Osteocyte (in vitro differentiated cells): ENCODE measurements around the gene ZNF821. TPM values are rescaled to one million over a fixed set of nuclear protein-coding genes. Genes with fewer than 3 reads are reported as not detected.

Source experiments
- DNase-seq: peaks from one replicate; pipeline ENCODE4 v3.0.0; 2021; ENCODE audit warnings: mixed read lengths; ENCODE audit not compliant: unreplicated experiment; ENCODE audit errors: extremely low spot score
- H3K27ac Mint-ChIP-seq: one replicate; pipeline ENCODE4 v1.8.0; 2021; ENCODE audit warnings: mild to moderate bottlenecking, mixed read lengths; ENCODE audit not compliant: unreplicated experiment
- H3K27me3 Mint-ChIP-seq: one replicate; pipeline ENCODE4 v1.8.0; 2021; ENCODE audit warnings: mixed read lengths; ENCODE audit not compliant: unreplicated experiment
- H3K36me3 Mint-ChIP-seq: one replicate; pipeline ENCODE4 v1.8.0; 2021; ENCODE audit warnings: mixed read lengths; ENCODE audit not compliant: unreplicated experiment
- H3K4me1 Mint-ChIP-seq: one replicate; pipeline ENCODE4 v1.8.0; 2021; ENCODE audit warnings: mixed read lengths; ENCODE audit not compliant: unreplicated experiment
- H3K4me3 Mint-ChIP-seq: one replicate; pipeline ENCODE4 v1.8.0; 2021; ENCODE audit warnings: mild to moderate bottlenecking, moderate library complexity, mixed read lengths; ENCODE audit not compliant: unreplicated experiment
- H3K9me3 Mint-ChIP-seq: one replicate; pipeline ENCODE4 v1.8.0; 2021; ENCODE audit warnings: mixed read lengths; ENCODE audit not compliant: unreplicated experiment
- total RNA-seq: library from RNA; stranded (reverse); gene quantifications from 2 replicates; pipeline ENCODE4 v1.2.1, GENCODE V29; 2021
- TF ChIP-seq, protein P1 (sequence below): fragments of 200-600 bp; sonication (generic); IDR thresholded peaks from 2 replicates; pipeline ENCODE4 v1.5.0; 2021; ENCODE audit warnings: antibody characterized with exemption, mild to moderate bottlenecking, moderate library complexity

The ZNF821 gene
- total RNA-seq, 1 donor from 2014 or later: 14.1 TPM

DNA sequence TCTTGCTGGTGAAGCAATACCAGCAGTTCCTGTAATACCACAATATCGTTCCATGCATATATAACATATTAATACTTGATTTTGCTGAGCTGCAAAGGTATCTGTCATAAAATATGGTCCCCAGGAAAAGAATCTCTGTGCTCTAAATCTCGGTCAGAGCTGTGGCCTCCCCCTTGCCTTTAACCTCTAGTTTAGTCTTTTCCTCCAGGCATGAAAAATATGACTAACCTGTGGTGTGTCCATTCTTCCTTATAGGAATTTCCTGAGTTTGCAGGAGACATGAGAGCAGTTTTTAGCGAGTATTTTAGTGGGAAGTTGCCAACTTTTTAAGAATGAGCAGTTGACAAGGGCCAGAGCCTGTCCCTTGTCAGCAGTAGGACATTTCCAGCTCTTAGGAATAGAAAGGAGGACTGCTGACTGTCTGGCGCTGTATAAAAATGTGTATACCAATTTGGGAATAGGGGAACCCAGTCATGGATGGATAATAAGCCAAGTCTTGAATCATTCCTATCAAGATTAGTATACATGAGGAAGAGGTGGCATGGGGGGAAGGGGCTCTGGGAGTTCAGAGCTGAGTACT lies 29.5 kb downstream of the ZNF821 start:
- no peak overlapping the region for H3K27ac Mint-ChIP-seq
- H3K4me3 Mint-ChIP-seq: no peak overlapping the region
- no peak for DNase-seq
- no peaks in the 10 kb centered on the region for H3K9me3 Mint-ChIP-seq
- peaks cover 29% of the 10 kb centered on the region for H3K36me3 Mint-ChIP-seq
- H3K4me1 Mint-ChIP-seq: peaks cover 5% of the 10 kb centered on the region
- H3K27me3 Mint-ChIP-seq: no peaks in the 10 kb centered on the region
- TF ChIP-seq, protein P1, sequence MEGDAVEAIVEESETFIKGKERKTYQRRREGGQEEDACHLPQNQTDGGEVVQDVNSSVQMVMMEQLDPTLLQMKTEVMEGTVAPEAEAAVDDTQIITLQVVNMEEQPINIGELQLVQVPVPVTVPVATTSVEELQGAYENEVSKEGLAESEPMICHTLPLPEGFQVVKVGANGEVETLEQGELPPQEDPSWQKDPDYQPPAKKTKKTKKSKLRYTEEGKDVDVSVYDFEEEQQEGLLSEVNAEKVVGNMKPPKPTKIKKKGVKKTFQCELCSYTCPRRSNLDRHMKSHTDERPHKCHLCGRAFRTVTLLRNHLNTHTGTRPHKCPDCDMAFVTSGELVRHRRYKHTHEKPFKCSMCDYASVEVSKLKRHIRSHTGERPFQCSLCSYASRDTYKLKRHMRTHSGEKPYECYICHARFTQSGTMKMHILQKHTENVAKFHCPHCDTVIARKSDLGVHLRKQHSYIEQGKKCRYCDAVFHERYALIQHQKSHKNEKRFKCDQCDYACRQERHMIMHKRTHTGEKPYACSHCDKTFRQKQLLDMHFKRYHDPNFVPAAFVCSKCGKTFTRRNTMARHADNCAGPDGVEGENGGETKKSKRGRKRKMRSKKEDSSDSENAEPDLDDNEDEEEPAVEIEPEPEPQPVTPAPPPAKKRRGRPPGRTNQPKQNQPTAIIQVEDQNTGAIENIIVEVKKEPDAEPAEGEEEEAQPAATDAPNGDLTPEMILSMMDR: no peak

DNA sequence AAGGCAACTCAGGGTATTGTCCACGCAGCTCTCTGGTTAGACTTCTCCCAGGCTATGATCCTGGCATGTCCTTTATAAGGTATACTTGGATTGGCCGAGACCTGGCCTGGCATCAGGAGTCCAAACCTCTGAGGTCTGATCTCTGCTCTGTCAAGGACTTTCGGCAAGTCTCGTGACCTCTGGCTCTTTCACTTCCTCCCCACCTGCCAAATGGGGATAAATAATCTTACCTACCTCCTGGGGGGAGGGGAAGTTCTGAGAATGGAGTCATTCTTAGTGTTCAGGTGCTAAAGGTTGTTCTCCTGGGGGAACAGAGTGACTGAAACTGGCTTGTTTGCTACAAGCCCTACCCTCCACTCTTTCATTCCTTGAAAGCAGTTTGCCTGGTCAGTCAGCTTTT lies 30.6 kb downstream of the ZNF821 start:
- TF ChIP-seq, protein P1: no peak
- Mint-ChIP-seq H3K4me3 (no peak overlapping the region), H3K36me3 (peaks cover 29% of the 10 kb centered on the region), H3K9me3 (no peaks in the 10 kb centered on the region), H3K27me3 (no peaks in the 10 kb centered on the region), H3K4me1 (no peaks in the 10 kb centered on the region), H3K27ac (no peak overlapping the region)
- no peak for DNase-seq

DNA sequence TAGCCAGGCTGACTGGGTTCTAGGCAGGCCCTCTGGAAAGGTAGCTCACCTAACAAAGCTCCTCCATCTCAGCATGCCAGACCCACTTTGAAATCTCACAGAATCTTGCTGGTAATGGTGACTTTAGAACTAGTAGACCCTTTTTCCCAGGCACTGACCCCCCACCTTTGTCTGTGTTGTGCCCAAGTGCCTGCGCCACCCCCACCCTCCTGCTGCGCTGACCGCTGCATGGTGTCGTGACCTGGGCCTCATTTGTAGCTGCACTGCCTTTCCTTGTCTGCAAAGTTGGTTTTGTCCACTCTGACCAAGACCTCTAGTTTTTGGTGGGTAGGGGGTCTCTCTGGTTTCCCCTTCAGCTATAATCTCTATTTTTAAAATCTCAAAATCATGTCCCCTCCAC lies 31.4 kb downstream of the ZNF821 start:
- no peaks in the 10 kb centered on the region for H3K9me3 Mint-ChIP-seq
- no peaks in the 10 kb centered on the region for H3K27me3 Mint-ChIP-seq
- peaks cover 33% of the 10 kb centered on the region for H3K36me3 Mint-ChIP-seq
- no peak overlapping the region for H3K4me3 Mint-ChIP-seq
- H3K27ac Mint-ChIP-seq: no peak overlapping the region
- peaks cover 2% of the 10 kb centered on the region for H3K4me1 Mint-ChIP-seq
- DNase-seq: no peak
- TF ChIP-seq, protein P1: no peak

DNA sequence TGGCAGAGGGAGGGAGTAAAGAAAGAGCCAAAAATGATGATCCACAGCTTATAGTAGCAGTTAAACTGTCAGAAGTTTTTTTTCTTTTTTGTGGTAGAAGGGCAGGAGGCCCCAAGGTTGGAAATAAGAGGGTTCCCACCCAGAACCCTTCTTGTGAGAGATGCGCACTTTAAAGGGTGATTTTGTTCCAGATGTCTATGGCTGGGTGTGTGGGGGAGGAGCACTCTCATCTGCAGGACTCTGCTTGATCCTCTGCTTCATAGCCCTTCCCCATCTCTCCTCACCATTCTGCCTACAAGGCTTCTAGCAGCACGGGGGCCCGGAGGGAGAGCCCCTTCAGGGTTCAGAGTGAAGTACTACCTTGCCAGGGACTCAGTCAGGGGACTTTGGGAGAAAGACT lies 31.8 kb downstream of the ZNF821 start:
- no peak overlapping the region for H3K4me3 Mint-ChIP-seq
- peaks cover 6% of the 10 kb centered on the region for H3K4me1 Mint-ChIP-seq
- TF ChIP-seq, protein P1: no peak
- no peak overlapping the region for H3K27ac Mint-ChIP-seq
- H3K36me3 Mint-ChIP-seq: peaks cover 33% of the 10 kb centered on the region
- no peak for DNase-seq
- H3K9me3 Mint-ChIP-seq: no peaks in the 10 kb centered on the region
- no peaks in the 10 kb centered on the region for H3K27me3 Mint-ChIP-seq

DNA sequence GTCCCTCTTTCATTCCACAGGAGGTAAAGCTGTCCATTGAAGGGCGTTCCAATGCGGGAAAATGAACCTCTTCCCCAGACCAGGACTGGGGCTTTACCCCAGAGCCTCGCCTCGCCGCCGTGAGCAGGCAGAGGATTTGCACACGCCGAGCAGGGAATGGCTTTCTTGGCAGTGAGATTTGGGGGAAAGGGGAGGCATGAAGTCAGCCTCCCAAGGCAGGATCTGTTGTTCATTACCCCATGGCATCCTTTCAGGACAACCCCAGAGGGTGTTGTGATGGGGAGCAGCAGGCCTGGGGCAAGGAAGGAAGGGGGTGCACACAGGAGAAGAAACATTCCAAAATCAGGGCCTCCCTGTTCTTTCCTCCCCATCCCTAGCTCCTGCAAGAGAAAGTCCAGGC lies 32.2 kb downstream of the ZNF821 start:
- TF ChIP-seq, protein P1: no peak
- Mint-ChIP-seq H3K9me3 (no peaks in the 10 kb centered on the region), H3K27me3 (no peaks in the 10 kb centered on the region), H3K27ac (no peak overlapping the region), H3K4me3 (no peak overlapping the region), H3K4me1 (peaks cover 10% of the 10 kb centered on the region), H3K36me3 (peaks cover 33% of the 10 kb centered on the region)
- DNase-seq: no peak
